GM23338 (cell line): ENCODE data around the gene PSMA7. TPM values are rescaled to one million over a fixed set of nuclear protein-coding genes. Genes with fewer than 3 reads are reported as not detected.

Experiments
- ATAC-seq: fragments of 200-7000 bp; cut with Tn5 transposase; 3 replicates; pipeline ENCODE4 v1.9.1; 2020
- DNase-seq: peaks from one replicate; pipeline ENCODE4 v3.0.0-alpha.2; 2015; ENCODE audit warnings: low spot score
- H2AFZ ChIP-seq: fragments of 200-600 bp; sonication (generic); 2 replicates; pipeline ENCODE4 v1.8.0; 2016; ENCODE audit warnings: antibody characterized with exemption, mild to moderate bottlenecking, moderate library complexity
- H3F3A ChIP-seq: fragments of 200-600 bp; sonication (generic); replicated peaks from 2 replicates; pipeline ENCODE4 v1.8.0; 2017; ENCODE audit warnings: antibody characterized with exemption, mixed run types, low read depth
- H3K27ac ChIP-seq: fragments of 200-600 bp; sonication (generic); 2 replicates; pipeline ENCODE4 v1.6.1; 2016; ENCODE audit warnings: low read depth
- H3K27me3 ChIP-seq: fragments of 200-600 bp; sonication (generic); 2 replicates; pipeline ENCODE4 v1.8.0; 2016; ENCODE audit warnings: mild to moderate bottlenecking, mixed run types, moderate library complexity; ENCODE audit not compliant: insufficient read depth
- H3K36me3 ChIP-seq: fragments of 200-600 bp; sonication (generic); 2 replicates; pipeline ENCODE4 v1.8.0; 2016; ENCODE audit warnings: mild to moderate bottlenecking; ENCODE audit not compliant: insufficient read depth
- H3K4me1 ChIP-seq: fragments of 200-600 bp; sonication (generic); 2 replicates; pipeline ENCODE4 v1.8.0; 2016; ENCODE audit warnings: mild to moderate bottlenecking, moderate library complexity; ENCODE audit not compliant: insufficient read depth
- H3K4me2 ChIP-seq: fragments of 200-600 bp; sonication (generic); 2 replicates; pipeline ENCODE4 v1.7.1; 2017; ENCODE audit warnings: mixed run types
- H3K4me3 ChIP-seq: fragments of 200-600 bp; sonication (generic); 2 replicates; pipeline ENCODE4 v1.6.1; 2016; ENCODE audit warnings: mixed run types
- H3K79me2 ChIP-seq: fragments of 200-600 bp; sonication (generic); replicated peaks from 2 replicates; pipeline ENCODE4 v1.8.0; 2017; ENCODE audit warnings: mild to moderate bottlenecking; ENCODE audit not compliant: insufficient read depth
- H3K9me2 ChIP-seq: fragments of 200-600 bp; sonication (generic); 2 replicates; pipeline ENCODE4 v1.8.0; 2017; ENCODE audit not compliant: insufficient read depth
- H4K20me1 ChIP-seq: fragments of 200-600 bp; sonication (generic); replicated peaks from 2 replicates; pipeline ENCODE4 v1.8.0; 2017; ENCODE audit warnings: mild to moderate bottlenecking; ENCODE audit not compliant: insufficient read depth
- H3K27ac Mint-ChIP-seq: 2 replicates; pipeline ENCODE4 v1.8.0; 2020; ENCODE audit warnings: inconsistent platforms, mild to moderate bottlenecking, moderate library complexity, mixed read lengths
- H3K27me3 Mint-ChIP-seq: 3 replicates; pipeline ENCODE4 v1.8.0; 2022; ENCODE audit warnings: low read depth, mild to moderate bottlenecking, moderate library complexity, mixed read lengths, inconsistent platforms; ENCODE audit not compliant: insufficient read depth, poor library complexity
- H3K36me3 Mint-ChIP-seq: 3 replicates; pipeline ENCODE4 v1.8.0; 2021; ENCODE audit warnings: low read depth, mild to moderate bottlenecking, inconsistent platforms, moderate library complexity, mixed read lengths
- H3K4me1 Mint-ChIP-seq: 3 replicates; pipeline ENCODE4 v1.8.0; 2020; ENCODE audit warnings: mild to moderate bottlenecking, inconsistent platforms, mixed read lengths
- H3K4me3 Mint-ChIP-seq: 3 replicates; pipeline ENCODE4 v1.8.0; 2021; ENCODE audit warnings: moderate library complexity, mild to moderate bottlenecking, inconsistent platforms, mixed read lengths
- H3K9me3 Mint-ChIP-seq: 3 replicates; pipeline ENCODE4 v1.8.0; 2020; ENCODE audit warnings: moderate library complexity, mild to moderate bottlenecking, inconsistent platforms, mixed read lengths
- CREB1 ChIP-seq: fragments of 250-450 bp; sonication (Bioruptor Pico); IDR thresholded peaks from 2 replicates; pipeline ENCODE4 v1.5.0; 2020; ENCODE audit warnings: low read depth, mild to moderate bottlenecking, moderate library complexity
- CTCF ChIP-seq, 2 experiments: fragments of 200-600 bp in 1 of 2; sonication (generic) in 1 of 2; conservative IDR thresholded peaks; 2 replicates each; pipeline versions ENCODE4 v1.5.1 to v1.6.1; 2016 to 2017; ENCODE audit warnings: antibody characterized with exemption in 2 of 2, low read depth in 2 of 2, mild to moderate bottlenecking in 2 of 2, moderate library complexity in 1 of 2
- EZH2phosphoT487 ChIP-seq: fragments of 200-600 bp; sonication (generic); IDR thresholded peaks from one replicate; pipeline ENCODE4 v1.8.1; 2018; ENCODE audit warnings: antibody characterized with exemption; ENCODE audit not compliant: unreplicated experiment
- NANOG ChIP-seq: IDR thresholded peaks from 2 replicates; pipeline ENCODE4 v1.6.1; 2016; ENCODE audit warnings: antibody characterized with exemption, borderline replicate concordance
- POLR2AphosphoS5 ChIP-seq: IDR thresholded peaks from 2 replicates; pipeline ENCODE4 v1.6.1; 2016; ENCODE audit warnings: antibody characterized with exemption, low read depth
- STAT1 ChIP-seq: IDR thresholded peaks from one replicate; pipeline ENCODE4 v1.6.1; 2016; ENCODE audit warnings: antibody characterized with exemption; ENCODE audit not compliant: unreplicated experiment
- ZNF462 ChIP-seq: fragments of 250-450 bp; sonication (Bioruptor Pico); IDR thresholded peaks from 2 replicates; pipeline ENCODE4 v1.5.0; 2020; ENCODE audit warnings: mild to moderate bottlenecking, moderate library complexity
- polyA plus RNA-seq: library from polyadenylated mRNA; unstranded; fragments of >200 nt; fragmentation: Nextera tagmentation; extraction: Ambion mirVana; gene quantifications from 2 replicates; pipeline ENCODE4 v1.2.1, GENCODE V29; 2016
- total RNA-seq: library from RNA; depleted of rRNA; stranded (reverse); fragments of >200 nt; shearing (Covaris generic); gene quantifications from 2 replicates; pipeline ENCODE4 v1.2.3, GENCODE V29; 2014

PSMA7 gene
- total and polyA plus RNA-seq, 2 experiments from 2014 or later: 357 to 628 TPM

- TF ChIP-seq ZNF462 (CRISPR knock-in tag): no peak
- TF ChIP-seq CTCF (conservative IDR thresholded peaks at IDR 0.05; ENCODE audit: low read depth in 2 of 2): no peak
- no peak for TF ChIP-seq CREB1 (CRISPR knock-in tag)
Observed at GRCh38 chr20:62186096-62186426, 42.9 kb upstream of the PSMA7 start (continued).

- H3K27ac ChIP-seq: peak overlapping the region; percentile 93
- 0 out of 2 replicates have a peak, but pooled peaks cover 14% of the 10 kb centered on the region for H4K20me1 ChIP-seq
- Mint-ChIP-seq H3K36me3 (peaks cover 4% of the 10 kb centered on the region; the same call in 2 of the 3 replicates), H3K27me3 (peaks cover 9% of the 10 kb centered on the region), H3K9me3 (no peaks in the 10 kb centered on the region), H3K4me3 (peak overlapping the region; percentile 93), H3K27ac (peak overlapping the region; percentile 94), H3K4me1 (peaks cover 14% of the 10 kb centered on the region)
- no peaks in the 10 kb centered on the region for H3K36me3 ChIP-seq
- DNase-seq (peak; percentile 30), ATAC-seq (peak; percentile 8; the same call in 1 of the 3 replicates)
- peaks cover 7% of the 10 kb centered on the region; the same call in 1 of the 2 replicates for H3K4me1 ChIP-seq
- peaks cover 45% of the 10 kb centered on the region for H3K79me2 ChIP-seq
- peak overlapping the region; percentile 90 for H2AFZ ChIP-seq
- H3K4me2 ChIP-seq: peak overlapping the region; percentile 95
- H3K4me3 ChIP-seq: peak overlapping the region; percentile 100
- H3K9me2 ChIP-seq: no peaks in the 10 kb centered on the region
- no peaks in the 10 kb centered on the region for H3K27me3 ChIP-seq
- H3F3A ChIP-seq: peaks cover 7% of the 10 kb centered on the region
- TF ChIP-seq POLR2AphosphoS5: no peak
- no peak for TF ChIP-seq ZNF462 (CRISPR knock-in tag)
- TF ChIP-seq NANOG: no peak
- no peak for TF ChIP-seq EZH2phosphoT487
- no peak for TF ChIP-seq STAT1
Observed at GRCh38 chr20:62183426-62184142, 40.4 kb upstream of the PSMA7 start.
